Large intestine (tissue), 3 donors: ENCODE measurements around the gene CHRDL2. TPM values are rescaled to one million over a fixed set of nuclear protein-coding genes. Genes with fewer than 3 reads are reported as not detected.

Source experiments
- DNase-seq, 2 donors: peaks; one replicate each; pipeline versions ENCODE4 v3.0.0 to v3.0.0-alpha.2; 2013
- H3K27ac ChIP-seq: one replicate; pipeline ENCODE4 v1.5.1; 2013; ENCODE audit warnings: low read length
- H3K27me3 ChIP-seq: 2 replicates; pipeline ENCODE4 v1.6.1; 2013; ENCODE audit warnings: low read length; ENCODE audit not compliant: control insufficient read depth, insufficient read depth
- H3K36me3 ChIP-seq: 2 replicates; pipeline ENCODE4 v1.6.1; 2013; ENCODE audit warnings: low read length; ENCODE audit not compliant: control insufficient read depth, insufficient read depth
- H3K4me1 ChIP-seq: one replicate; pipeline ENCODE4 v1.6.1; 2013; ENCODE audit warnings: low read length; ENCODE audit not compliant: control insufficient read depth, insufficient read depth
- H3K4me3 ChIP-seq: one replicate; pipeline ENCODE4 v1.5.1; 2013; ENCODE audit warnings: low read length
- H3K9me3 ChIP-seq: one replicate; pipeline ENCODE4 v1.6.1; 2013; ENCODE audit warnings: mild to moderate bottlenecking, low read depth, low read length, moderate library complexity; ENCODE audit not compliant: control insufficient read depth
- WGBS: methylation state at CpG from one replicate; pipeline ENCODE4 v1.1.5; 2013; ENCODE audit warnings: low lambda C conversion rate; ENCODE audit not compliant: insufficient coverage; 5-methylcytosine and 5-hydroxymethylcytosine counted together
- polyA plus RNA-seq: library from polyadenylated mRNA; unstranded; fragments of 120-200 nt; gene quantifications from one replicate; pipeline ENCODE4 v1.2.1, GENCODE V29; 2013

CHRDL2 gene
- polyA plus RNA-seq, 1 donor: 2.4 TPM

- H3K9me3 ChIP-seq: no peaks in the 10 kb centered on the region
- H3K4me3 ChIP-seq: no peak overlapping the region
- no peaks in the 10 kb centered on the region for H3K4me1 ChIP-seq
- H3K27ac ChIP-seq: no peak overlapping the region
- WGBS: no CpG with 5 or more reads among the region's 16 CpGs
- peaks cover 7% of the 10 kb centered on the region for H3K27me3 ChIP-seq
- DNase-seq: peak in 1 of 2 donors; percentile 50
- no peaks in the 10 kb centered on the region for H3K36me3 ChIP-seq
Observed at GRCh38 chr11:74696939-74697675, 34.1 kb downstream of the CHRDL2 start.

GRCh38 chr11:74696500-74696899 is 34.7 kb downstream of the CHRDL2 start:
- Histone ChIP-seq H3K4me1 (no peaks in the 10 kb centered on the region), H3K36me3 (no peaks in the 10 kb centered on the region), H3K4me3 (no peak overlapping the region), H3K27me3 (peaks cover 7% of the 10 kb centered on the region), H3K27ac (no peak overlapping the region), H3K9me3 (no peaks in the 10 kb centered on the region)
- no CpG with 5 or more reads among the region's 6 CpGs for WGBS
- DNase-seq: no peak

DNA sequence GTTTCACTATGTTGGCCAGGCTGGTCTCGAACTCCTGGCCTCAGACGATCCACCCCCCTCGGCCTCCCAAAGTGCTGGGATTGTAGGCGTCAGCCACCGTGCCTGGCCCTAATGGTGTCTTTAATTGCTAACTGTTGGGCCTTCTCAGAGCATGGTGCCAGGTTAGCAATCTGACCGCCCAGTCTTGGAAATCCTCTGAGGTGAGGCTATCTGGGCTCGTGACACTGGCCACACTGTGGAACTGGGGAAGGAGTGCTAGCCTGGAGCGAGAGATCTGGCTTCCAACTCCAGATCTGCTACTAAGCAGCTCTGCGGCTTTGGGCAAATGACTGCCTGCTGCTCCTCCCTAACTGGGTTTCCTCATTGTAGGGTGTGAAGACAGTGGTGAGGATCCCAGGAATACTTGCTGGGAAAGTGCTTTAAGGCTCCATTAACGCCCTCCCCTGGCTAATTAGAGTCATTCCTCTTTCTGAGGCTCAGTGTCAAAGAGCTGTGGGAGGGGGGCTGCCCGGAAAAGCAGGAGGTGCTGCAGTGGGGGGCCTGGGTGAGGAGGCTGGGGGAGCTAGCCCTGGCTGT is 35.4 kb downstream of the CHRDL2 start:
- H3K27me3 ChIP-seq: peaks cover 7% of the 10 kb centered on the region
- H3K27ac ChIP-seq: no peak overlapping the region
- no peak overlapping the region for H3K4me3 ChIP-seq
- no peak for DNase-seq
- no CpG with 5 or more reads among the region's 11 CpGs for WGBS
- no peaks in the 10 kb centered on the region for H3K36me3 ChIP-seq
- no peaks in the 10 kb centered on the region for H3K9me3 ChIP-seq
- H3K4me1 ChIP-seq: no peaks in the 10 kb centered on the region

DNA sequence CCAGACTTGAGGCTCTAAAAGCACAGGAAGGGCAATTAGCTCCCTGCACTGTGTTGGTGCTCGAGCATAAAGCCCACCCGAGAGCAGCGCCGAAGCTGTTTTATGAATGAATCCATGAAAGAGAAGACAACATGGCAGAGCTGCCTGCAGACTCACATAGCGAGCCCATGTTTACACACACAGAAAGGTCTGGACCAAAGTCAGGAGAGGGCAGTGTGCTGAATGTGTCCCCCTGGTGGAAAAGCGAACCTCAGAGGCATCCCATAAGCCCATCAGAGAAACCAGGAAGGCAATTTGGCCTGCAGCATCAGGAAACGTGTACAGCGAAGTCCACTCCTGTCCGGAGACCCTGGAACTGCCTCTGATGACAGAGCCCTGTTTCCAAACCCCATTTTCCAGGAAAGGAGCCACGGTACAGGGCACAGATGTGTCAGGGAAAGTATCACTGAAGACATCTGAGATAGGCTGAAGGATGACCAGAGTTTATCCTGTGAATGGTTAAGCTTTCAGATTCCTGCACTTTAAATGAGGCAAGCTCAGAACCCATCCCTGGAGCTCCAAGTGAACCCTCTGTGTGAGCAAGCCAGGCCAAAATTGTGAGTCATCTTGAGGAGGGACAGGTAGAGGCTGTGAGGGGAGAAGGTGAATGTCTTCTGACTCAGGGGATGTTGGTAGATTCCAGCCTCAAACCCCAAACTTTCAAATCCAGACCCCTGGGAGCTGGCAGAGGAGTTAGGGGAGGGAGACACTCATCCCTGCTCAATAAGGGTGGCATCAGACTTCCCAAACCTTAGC is 36.9 kb downstream of the CHRDL2 start:
- Histone ChIP-seq H3K4me1 (no peaks in the 10 kb centered on the region), H3K36me3 (no peaks in the 10 kb centered on the region), H3K4me3 (no peak overlapping the region), H3K27ac (no peak overlapping the region), H3K9me3 (no peaks in the 10 kb centered on the region), H3K27me3 (peaks cover 7% of the 10 kb centered on the region)
- WGBS: 20% methylated on average over 1 of the region's 10 CpGs
- DNase-seq: no peak

GRCh38 chr11:74693531-74693930 is 37.7 kb downstream of the CHRDL2 start:
- 83% methylated on average over 1 of the region's 5 CpGs for WGBS
- H3K27ac ChIP-seq: no peak overlapping the region

DNA sequence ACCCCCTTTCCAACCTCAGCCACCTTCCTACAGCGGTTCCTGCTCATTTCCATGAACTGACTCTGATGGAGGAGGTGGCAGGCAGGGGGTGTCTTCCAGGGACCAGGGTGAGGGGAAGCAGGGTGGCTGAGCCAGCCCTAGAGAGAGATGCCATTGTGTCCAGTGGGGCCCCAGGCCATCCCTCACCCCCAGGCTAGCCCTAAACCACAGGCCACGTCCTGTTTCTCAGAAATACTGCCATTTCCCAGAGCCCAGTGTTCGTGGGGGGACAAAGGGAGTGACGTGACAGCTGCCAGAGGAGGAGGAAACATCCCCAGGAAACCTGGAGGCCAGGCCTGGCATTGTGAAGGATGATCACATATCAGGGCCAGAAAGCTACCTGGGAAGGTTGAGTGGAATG is 39.5 kb downstream of the CHRDL2 start:
- Histone ChIP-seq H3K9me3 (no peaks in the 10 kb centered on the region), H3K4me1 (no peaks in the 10 kb centered on the region), H3K36me3 (no peaks in the 10 kb centered on the region), H3K27me3 (peaks cover 2% of the 10 kb centered on the region), H3K4me3 (no peak overlapping the region), H3K27ac (no peak overlapping the region)
- DNase-seq: no peak
- 60% methylated on average over 1 of the region's 4 CpGs for WGBS

More at GRCh38 chr11:74693531-74693930, 37.7 kb downstream of the CHRDL2 start:
- H3K36me3 ChIP-seq: no peaks in the 10 kb centered on the region
- H3K4me3 ChIP-seq: no peak overlapping the region
- H3K9me3 ChIP-seq: no peaks in the 10 kb centered on the region
- peaks cover 7% of the 10 kb centered on the region for H3K27me3 ChIP-seq
- no peak for DNase-seq
- no peaks in the 10 kb centered on the region for H3K4me1 ChIP-seq

DNA sequence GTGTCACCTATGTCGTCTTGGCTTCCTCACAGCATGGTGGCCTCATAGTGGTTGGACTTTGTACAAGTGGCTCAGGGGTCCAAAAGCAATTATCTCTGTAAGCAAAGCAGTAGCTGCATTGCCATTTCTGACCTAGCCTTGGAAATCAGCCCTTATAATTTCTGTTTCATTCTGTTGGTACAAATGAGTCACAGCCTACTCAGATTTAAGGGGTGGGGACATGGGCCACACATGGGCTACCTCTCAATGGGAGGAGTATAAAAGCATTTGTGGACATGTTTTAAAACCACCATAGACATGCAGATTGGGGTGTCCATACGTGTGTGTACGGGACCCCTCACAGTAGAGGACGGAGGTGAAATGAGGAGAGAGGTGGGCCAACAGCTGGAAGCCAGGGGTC is 41.6 kb downstream of the CHRDL2 start:
- H3K27me3 ChIP-seq: no peaks in the 10 kb centered on the region
- no peaks in the 10 kb centered on the region for H3K36me3 ChIP-seq
- no peaks in the 10 kb centered on the region for H3K9me3 ChIP-seq
- no peak for DNase-seq
- H3K4me1 ChIP-seq: no peaks in the 10 kb centered on the region
- WGBS: no CpG with 5 or more reads among the region's 4 CpGs
- no peak overlapping the region for H3K27ac ChIP-seq
- no peak overlapping the region for H3K4me3 ChIP-seq

DNA sequence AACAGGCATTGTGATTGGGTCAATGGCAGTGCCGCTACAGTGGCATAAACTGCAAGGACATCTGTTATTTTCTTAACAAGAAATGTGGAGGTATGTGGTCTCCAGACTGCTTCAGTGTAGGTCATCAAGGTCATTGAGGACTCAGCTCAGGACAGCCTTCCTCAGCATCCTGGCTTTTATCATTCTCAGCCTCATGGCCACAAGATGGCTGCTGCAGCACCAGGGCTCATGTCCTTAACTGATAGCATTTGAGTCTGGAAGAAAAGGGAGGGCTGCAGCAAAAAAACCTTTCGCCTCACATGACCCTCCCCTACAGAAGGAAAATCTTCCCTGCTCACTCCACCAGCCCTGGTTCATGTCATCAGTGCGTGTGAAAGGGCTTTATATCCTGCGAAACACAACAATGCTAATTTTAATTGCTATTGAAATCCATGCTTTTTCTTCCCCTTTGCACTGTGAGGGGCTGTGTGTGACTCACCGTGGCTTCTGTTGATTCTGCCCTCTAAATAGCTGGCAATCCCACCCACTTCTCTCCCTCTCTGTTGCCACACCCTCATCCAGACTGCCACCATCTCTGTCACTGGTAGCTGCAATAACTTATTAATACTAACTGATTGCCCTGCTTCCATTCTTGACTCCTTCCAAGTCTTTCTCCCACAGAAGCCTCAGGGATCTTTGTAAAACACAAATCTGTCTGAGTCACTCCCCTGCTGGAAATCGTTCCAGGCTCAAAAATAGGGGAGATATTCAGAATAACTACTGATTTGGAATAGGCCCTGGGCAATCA is 43.8 kb downstream of the CHRDL2 start:
- no peak overlapping the region for H3K4me3 ChIP-seq
- no peak overlapping the region for H3K27ac ChIP-seq
- H3K27me3 ChIP-seq: peaks cover 13% of the 10 kb centered on the region
- H3K4me1 ChIP-seq: no peaks in the 10 kb centered on the region
- no peak for DNase-seq
- no peaks in the 10 kb centered on the region for H3K36me3 ChIP-seq
- no CpG with 5 or more reads among the region's 6 CpGs for WGBS
- H3K9me3 ChIP-seq: no peaks in the 10 kb centered on the region

DNA sequence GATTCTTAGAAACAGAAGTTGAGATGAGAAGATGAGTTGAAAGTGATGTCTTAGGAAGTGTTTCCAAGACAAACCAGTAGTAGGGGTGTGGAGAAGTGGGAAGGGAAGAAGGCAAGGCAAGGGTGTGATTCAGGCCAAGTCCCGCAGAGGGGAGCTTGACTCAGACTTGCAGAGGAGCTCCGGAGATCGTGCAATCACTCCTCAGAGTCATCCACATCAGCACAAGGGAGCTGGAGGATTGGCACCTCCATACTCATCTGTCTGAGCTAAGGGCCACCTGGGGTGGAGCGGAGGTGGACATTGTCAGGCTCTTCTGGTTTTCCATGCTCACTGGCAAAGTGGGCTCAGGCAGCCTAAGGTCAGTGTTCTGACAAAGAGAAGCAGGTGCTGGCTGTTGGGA is 44.4 kb downstream of the CHRDL2 start:
- no peak for DNase-seq
- H3K27me3 ChIP-seq: peaks cover 13% of the 10 kb centered on the region
- H3K36me3 ChIP-seq: no peaks in the 10 kb centered on the region
- no peak overlapping the region for H3K27ac ChIP-seq
- H3K4me3 ChIP-seq: no peak overlapping the region
- WGBS: no CpG with 5 or more reads among the region's 4 CpGs
- no peaks in the 10 kb centered on the region for H3K4me1 ChIP-seq
- H3K9me3 ChIP-seq: no peaks in the 10 kb centered on the region

DNA sequence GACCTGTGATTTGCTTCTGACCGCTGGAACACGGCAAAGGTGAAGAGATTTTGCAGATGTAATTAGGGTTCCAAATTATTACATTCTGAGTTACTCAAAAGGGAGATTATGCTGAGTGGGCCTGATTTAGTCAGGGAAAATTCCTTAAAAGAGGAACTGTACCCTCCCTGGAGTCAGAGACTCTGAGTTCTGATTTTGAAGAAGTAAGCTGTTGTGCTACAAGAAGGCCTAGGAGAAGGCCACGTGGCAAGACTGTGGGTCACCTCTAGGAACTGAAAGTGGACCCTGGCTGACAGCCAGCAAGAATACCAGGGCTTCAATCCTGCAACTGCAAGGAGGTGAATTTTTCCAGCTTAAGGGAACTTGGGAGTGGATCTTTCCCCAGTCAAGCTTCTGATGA is 45.3 kb downstream of the CHRDL2 start:
- H3K4me1 ChIP-seq: no peaks in the 10 kb centered on the region
- H3K9me3 ChIP-seq: no peaks in the 10 kb centered on the region
- no peak overlapping the region for H3K27ac ChIP-seq
- DNase-seq: no peak
- H3K27me3 ChIP-seq: peaks cover 13% of the 10 kb centered on the region
- no peaks in the 10 kb centered on the region for H3K36me3 ChIP-seq
- no CpG with 5 or more reads among the region's 3 CpGs for WGBS
- no peak overlapping the region for H3K4me3 ChIP-seq
